C4-2B (cell line): ENCODE results near the gene FKBP1A.

Experiments used
- H3K27ac ChIP-seq: fragments of 450-650 bp; 2 replicates; pipeline ENCODE4 v1.5.1; 2017
- CTCF ChIP-seq: fragments of 450-650 bp; conservative IDR thresholded peaks from 2 replicates; pipeline ENCODE4 v1.5.1; 2017; ENCODE audit warnings: mild to moderate bottlenecking
- ZFX ChIP-seq: fragments of 450-650 bp; IDR thresholded peaks from 2 replicates; pipeline ENCODE4 v1.6.1; 2017

FKBP1A gene

DNA sequence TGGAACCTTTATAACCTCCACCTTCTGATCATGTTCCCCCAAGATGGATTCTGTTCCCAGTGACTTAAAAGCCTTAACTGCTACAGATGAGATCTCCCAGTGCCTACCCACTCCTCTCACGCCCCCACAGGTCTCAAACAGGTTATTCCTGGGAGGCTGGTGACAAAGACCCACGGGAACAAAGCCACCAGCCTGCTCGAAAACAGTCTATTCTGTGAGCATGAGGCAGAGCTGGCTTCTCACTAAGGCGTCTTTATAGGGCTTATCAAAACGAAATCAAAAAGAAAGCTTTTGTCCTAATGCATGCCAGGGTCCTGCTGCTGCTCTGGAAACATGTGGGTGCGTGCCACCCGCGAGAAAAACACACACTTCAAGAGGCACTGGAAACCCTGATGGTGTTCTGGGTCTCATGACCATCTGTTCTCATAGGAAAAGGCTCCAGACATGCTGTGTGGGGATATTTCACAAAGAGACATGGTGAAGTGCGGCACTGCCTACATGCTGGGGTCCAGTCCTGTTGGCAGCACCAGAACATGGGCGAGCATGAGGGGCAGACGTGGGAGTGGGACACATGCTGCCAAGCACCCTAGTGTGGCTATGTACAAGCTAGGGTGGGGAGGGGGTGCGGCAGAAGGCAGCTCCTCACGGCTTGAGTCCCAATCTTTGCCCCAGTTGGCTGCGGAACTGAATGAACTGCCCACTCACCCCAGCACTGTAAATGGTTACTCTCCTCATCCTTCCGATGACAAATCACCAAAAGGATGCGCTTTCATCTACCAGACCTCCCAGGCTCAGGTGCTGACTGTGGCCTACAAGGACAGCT, 2.1 kb downstream of the FKBP1A start:
- TF ChIP-seq ZFX = no peak
- H3K27ac ChIP-seq = no peak overlapping the region

DNA sequence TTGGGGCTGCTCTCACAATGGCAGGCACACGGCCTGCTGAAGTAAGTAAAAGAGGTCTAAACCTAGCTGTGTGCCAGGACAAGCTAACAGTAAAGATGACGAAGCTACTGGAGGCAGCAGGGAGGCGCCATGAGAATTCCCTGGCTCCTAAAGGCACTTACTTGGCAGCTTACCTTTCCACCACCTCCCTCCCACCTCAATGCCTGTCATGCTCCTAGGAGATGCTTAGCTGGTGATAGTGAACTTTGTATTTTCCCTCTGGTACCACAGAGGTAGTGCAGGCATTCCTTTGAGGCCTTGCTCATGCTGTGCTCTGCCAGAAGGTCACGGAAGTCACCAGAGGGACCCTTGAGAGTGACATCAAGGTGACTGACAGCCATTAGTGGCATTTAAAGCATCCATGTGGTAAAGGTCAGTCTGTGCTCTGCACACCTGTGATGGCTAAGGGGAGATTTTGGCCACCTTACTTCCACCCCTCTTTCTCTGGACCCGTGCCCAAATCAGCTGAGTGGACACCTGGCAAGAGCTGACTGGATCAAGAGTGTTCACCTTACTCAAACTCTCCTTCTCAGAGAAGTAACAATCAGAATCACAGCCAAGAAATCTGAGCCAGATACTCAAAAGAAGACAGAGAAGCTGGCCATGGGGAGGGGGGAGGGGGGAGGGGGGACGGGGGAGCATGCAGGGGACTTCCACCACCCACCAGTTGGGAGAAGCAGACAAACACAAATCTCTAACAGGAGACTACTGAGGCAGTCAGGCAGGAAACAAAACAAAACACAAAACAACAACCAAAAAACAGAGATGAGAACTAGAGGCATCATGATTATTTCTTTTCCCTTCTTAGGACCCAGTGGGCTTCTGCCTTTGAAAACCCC, 2.9 kb downstream of the FKBP1A start:
- H3K27ac ChIP-seq = no peak overlapping the region
- TF ChIP-seq ZFX (no peak), CTCF (no peak)

GRCh38 chr20:1388741-1389483, 3.9 kb downstream of the FKBP1A start:
- no peak for TF ChIP-seq CTCF
- no peak for TF ChIP-seq ZFX
- no peak overlapping the region for H3K27ac ChIP-seq

DNA sequence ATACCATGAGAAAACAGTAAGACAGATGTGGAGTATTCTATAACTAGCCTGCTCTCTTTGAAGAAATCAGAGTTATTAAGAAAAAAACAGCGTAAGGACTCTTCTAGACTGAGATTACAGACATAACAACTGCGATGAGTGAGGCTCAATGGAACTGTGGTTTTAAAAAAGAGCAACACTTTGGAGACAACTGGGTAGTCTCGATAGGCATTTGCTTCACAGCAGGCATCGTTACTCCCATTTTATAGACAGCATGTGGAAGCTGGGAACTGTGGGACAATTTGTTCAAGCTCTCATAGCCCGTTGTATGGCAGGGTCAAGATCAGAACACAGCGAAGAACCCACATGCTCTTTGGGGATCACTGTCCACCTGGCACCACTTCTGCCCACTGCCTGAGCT, 4.6 kb downstream of the FKBP1A start:
- no peak overlapping the region for H3K27ac ChIP-seq
- TF ChIP-seq ZFX (no peak), CTCF (no peak)

GRCh38 chr20:1386323-1386722, 6.5 kb downstream of the FKBP1A start:
- H3K27ac ChIP-seq = no peak overlapping the region
- TF ChIP-seq ZFX = no peak
- no peak for TF ChIP-seq CTCF

GRCh38 chr20:1383623-1384404, 9.0 kb downstream of the FKBP1A start:
- no peak overlapping the region for H3K27ac ChIP-seq
- no peak for TF ChIP-seq ZFX
- no peak for TF ChIP-seq CTCF

GRCh38 chr20:1382670-1383069, 10.2 kb downstream of the FKBP1A start:
- H3K27ac ChIP-seq = peak overlapping the region; percentile 2; the same call in 1 of the 2 replicates
- no peak for TF ChIP-seq ZFX
- no peak for TF ChIP-seq CTCF
